Fibroblast of upper back skin (primary cell): ENCODE data around the gene ANKRD45.
"Not testable (repeated sequence)": the region's sequence is repeated elsewhere in the genome, so short reads cannot be mapped to it uniquely, and the experiment has no call there.

Source experiments
- DNase-seq: peaks from one replicate; pipeline ENCODE4 v3.0.0-alpha.2; 2013

ANKRD45 gene

GRCh38 chr1:173639102-173639501 is 30.5 kb downstream of the ANKRD45 start:
- DNase-seq: no peak

GRCh38 chr1:173638043-173639021 is 31.3 kb downstream of the ANKRD45 start:
- DNase-seq: no peak

- DNase-seq: not testable (repeated sequence)
These were observed 32.2 kb downstream of the ANKRD45 start for GRCh38 chr1:173637236-173638042.

GRCh38 chr1:173635116-173635515 is 34.5 kb downstream of the ANKRD45 start, which contains the start of gene TEX50:
Gene TEX50 (plus strand): TSS chr1:173635338. CDS start chr1:173635522, 184 bp downstream.
- no peak for DNase-seq

GRCh38 chr1:173628888-173629287 is 40.8 kb downstream of the ANKRD45 start:
- DNase-seq: no peak

- no peak for DNase-seq
These were observed 42.4 kb downstream of the ANKRD45 start for GRCh38 chr1:173627269-173627668.

- DNase-seq: no peak
These were observed 52.8 kb downstream of the ANKRD45 start for GRCh38 chr1:173616859-173617258.

GRCh38 chr1:173613086-173613485 is 56.6 kb downstream of the ANKRD45 start:
- DNase-seq: not testable (repeated sequence)

GRCh38 chr1:173608503-173609216 is 61.0 kb downstream of the ANKRD45 start:
- DNase-seq: no peak

- DNase-seq: peak; percentile 1
These were observed 66.5 kb downstream of the ANKRD45 start, which contains the start of gene SLC9C2 for GRCh38 chr1:173603056-173603591. Gene SLC9C2 (minus strand): TSS chr1:173603072. CDS start chr1:173601776, 1,296 bp downstream.

GRCh38 chr1:173601588-173601987 is 68.1 kb downstream of the ANKRD45 start:
- no peak for DNase-seq

GRCh38 chr1:173596097-173596825 is 73.4 kb downstream of the ANKRD45 start:
- no peak for DNase-seq

GRCh38 chr1:173591138-173591537 is 78.5 kb downstream of the ANKRD45 start:
- not testable (repeated sequence) for DNase-seq

- no peak for DNase-seq
These were observed 79.1 kb downstream of the ANKRD45 start for GRCh38 chr1:173590557-173590956.

- no peak for DNase-seq
These were observed 88.1 kb downstream of the ANKRD45 start for GRCh38 chr1:173581383-173582079.

- no peak for DNase-seq
These were observed 89.0 kb downstream of the ANKRD45 start for GRCh38 chr1:173580658-173581057.

- no peak for DNase-seq
These were observed 89.6 kb downstream of the ANKRD45 start for GRCh38 chr1:173580071-173580470.

- no peak for DNase-seq
These were observed 96.1 kb downstream of the ANKRD45 start for GRCh38 chr1:173573596-173573995.

GRCh38 chr1:173572201-173572873 is 97.3 kb downstream of the ANKRD45 start:
- DNase-seq: no peak

GRCh38 chr1:173570370-173571007 is 99.2 kb downstream of the ANKRD45 start:
- DNase-seq: no peak
